Stimulated activated CD4-positive, alpha-beta T cell treated with anti-CD3 and anti-CD28 coated beads, Interleukin-4, amount 100 ng/mL, for 1 hour (primary cell): Measurements from ENCODE around the gene IL1RAPL2.

Experiments used
- DNase-seq: peaks from one replicate; pipeline ENCODE4 v3.0.0-alpha.2; 2020

The IL1RAPL2 gene

DNA sequence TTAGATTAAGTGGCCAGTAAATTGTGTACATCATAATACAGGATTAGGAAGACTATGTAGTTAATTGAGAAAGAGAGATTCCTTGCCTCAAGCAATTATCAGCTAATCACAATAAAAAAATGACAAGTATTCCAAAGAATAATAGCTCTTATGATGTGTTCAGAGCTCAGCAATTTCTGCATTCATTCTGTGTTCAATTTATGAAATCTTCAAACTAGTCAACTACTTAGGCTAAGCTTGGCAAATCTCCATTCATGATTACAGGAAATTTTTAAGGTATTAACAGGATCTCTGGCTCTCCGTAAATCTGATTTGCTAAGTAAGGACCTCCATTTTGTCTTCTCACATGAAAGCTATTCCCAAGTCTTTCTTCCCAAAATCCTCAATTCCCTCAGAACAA is 911.4 kb downstream of the IL1RAPL2 start:
- no peak for DNase-seq

DNA sequence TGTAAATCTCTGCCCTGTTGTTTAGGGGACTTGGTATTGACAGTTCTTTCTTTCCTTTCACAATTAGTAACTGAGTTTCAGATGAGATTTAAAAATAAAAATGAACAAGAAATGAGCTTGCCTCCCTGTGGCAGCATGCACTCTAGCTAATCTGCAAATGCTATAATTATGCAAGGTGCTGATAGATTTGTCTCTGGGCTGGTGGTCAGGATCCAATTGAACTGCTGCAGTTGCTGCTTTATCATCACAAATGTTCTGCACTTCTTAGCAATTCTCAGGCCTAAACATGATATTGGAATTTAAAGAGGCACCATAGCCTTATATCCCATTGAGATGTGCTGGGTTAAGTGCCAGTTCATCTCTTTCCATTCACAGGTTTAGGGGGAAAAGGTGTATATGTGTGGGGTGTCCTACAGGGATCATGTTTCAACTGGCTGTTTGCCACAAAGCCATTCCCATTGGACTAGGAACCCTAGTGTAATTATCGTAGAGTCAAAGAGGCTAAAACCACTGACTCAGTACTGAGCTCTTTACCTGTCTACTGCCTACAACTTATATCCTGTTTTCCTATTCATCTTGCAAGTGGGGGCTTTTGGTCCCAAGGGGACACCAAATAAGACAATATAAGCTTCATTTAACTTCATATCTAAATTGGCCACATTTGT is 914.8 kb downstream of the IL1RAPL2 start:
- DNase-seq, result no peak

DNA sequence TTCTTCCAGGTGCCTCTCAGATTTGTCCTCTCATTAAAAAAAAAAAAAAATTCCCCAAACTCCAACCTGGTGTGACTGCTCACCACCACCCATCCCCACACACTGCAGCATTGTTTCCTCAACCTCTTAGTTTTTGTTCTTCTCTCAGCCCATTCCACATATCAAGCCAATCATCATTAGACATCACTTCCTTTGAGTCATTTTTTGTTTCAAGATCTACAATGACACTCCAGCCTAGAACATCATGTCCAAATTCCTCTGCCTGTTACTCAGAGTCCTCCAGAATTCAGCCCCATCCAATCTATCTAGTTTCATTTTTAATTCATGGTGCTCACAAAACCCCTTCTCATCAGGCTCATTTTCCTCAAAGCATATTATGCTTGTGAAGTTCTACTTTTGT is 917.0 kb downstream of the IL1RAPL2 start:
- DNase-seq, result no peak

DNA sequence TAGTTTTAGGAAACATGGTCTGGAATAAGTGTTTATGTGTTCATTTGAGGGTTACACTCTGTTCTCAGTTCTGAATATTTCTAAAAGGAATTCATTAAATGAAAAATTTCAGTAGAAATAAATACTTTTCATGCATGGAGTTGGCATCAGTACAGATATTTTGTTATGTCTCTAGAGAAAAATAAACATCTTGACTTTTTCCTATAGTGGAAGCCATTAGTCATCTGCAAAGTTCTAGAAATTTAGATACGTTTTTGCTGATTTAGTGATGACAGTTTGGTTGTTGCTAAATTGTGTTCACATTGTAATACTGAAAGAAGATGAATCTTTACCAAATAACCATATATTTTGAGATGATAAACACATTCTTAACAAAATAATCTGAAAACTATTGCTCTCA is 922.7 kb downstream of the IL1RAPL2 start:
- DNase-seq, result no peak

DNA sequence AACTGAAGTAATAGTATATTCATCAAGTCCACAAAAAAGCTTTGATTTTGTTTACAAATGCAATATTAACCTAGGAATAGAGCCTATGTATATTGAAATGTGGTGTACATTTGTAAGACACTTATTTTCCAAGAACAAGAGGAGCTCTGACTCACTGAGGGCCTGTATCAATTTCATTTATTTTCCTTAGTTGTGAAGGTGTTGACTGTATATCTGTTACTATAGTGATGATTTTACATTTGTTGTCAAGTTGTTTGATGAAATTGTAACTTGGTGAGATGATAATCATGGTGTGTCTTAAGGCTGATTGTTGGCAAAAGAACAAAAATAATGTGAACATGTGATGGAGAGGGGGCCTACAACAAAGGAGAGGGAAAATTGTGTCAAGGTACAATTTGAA is 929.4 kb downstream of the IL1RAPL2 start:
- DNase-seq, result no peak

DNA sequence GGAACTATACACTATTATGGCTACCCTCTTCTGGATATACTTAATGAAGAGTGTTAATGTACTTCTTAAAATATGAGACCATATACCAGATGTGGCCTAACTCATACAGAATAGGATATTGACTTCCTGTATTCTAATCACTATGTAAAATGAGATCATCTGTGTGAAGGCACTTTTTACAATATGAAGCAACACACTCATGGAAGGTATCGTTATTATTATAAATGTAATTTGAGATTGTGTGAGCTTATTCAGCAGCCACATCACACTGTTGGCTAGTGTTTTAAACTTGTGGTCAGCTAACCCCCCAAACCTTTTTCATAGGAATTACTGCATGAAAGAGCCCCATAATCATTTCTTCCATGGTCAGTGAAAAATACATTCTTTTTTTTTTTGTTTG is 936.3 kb downstream of the IL1RAPL2 start:
- no peak for DNase-seq

DNA sequence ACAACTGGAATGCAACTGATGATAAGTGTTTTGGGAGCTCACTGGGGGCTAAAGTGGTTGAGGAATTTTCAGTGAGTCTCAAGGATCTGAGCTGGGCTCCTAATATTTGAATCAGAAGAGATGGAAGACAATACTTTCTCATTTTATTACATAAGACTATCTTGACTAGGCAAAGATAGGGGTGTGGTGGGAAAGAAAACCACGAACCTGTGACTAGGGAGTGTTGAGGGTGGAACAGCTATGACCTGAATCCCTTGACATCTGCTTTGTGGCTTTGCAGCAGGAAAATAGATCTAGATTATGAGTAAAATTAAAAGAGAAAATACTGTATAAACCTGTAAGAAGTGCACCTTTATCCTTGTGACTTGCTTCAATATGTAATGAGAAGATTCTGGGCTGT is 949.6 kb downstream of the IL1RAPL2 start:
- DNase-seq, result no peak

DNA sequence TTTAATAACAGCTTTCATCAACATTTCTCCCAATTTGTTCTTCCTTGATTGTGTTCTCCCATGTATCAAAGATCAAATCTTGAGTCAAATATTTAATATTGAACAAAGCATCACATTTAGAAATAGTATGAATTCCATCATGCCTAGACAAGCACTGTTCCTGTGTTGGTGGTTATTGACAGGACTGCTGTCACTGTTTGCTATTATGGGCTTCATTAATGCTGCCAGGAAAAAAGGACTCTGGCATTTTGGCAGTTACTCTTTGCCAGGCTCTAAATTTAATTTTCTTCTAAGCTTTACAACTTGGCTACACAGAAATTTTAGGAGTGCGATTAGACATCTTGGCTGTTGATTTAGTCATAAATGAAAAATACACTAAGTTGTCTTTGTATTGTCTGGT is 960.4 kb downstream of the IL1RAPL2 start:
- DNase-seq, result no peak

DNA sequence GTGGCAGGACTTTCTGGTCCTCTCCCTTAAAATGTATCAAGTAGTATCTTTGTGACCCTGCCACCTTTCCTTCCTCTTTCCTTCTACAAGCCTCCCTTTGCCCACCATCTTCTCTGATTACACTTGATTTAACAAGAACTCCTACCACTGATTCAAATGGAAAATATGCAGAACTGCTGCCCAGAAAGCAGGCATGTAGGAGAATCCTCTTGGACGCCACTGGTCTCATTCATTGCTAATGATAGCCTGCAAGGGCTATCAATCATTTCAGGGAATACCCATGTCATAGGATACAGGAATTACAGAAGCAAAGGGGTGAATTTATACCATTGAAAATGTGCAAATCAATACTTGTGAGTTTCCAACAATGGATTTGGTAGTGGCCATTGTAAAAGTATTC is 961.8 kb downstream of the IL1RAPL2 start:
- DNase-seq, result no peak

DNA sequence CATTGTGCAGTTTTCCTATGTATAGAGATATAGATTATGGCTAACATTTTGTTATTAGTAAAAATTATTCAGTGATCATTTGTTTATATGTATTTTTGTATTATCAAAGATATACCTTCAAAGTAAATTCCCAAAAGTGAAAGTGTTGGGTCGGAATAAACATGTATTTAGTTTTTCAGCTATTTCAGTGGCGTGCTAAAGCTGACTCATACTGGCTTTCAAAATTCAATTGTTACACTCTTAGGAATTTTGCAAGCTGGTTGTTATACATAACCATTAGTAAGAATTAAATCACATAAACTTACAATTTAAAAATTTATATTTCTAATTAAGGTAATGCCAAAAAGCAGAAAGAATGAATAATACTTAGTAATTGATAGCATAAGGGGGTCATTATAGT is 968.0 kb downstream of the IL1RAPL2 start:
- no peak for DNase-seq

DNA sequence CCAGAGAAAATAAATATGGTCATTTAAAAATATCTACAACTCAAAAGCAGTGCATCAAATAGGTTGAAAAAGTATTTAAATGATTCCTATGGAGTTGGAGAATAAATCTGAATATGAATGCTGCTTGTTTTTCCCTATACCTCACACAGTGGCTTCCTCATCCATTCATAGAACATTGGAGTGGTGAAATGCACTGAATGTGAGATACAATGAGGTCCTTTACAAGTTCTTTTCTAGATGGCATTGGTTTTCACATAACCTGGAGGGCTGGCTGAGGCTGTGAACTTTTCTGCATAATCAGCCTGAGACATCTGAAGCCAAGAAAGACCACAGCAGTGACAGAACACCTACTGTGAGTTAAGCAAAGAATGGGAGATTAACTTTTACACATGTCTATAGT is 977.3 kb downstream of the IL1RAPL2 start:
- DNase-seq, result no peak

DNA sequence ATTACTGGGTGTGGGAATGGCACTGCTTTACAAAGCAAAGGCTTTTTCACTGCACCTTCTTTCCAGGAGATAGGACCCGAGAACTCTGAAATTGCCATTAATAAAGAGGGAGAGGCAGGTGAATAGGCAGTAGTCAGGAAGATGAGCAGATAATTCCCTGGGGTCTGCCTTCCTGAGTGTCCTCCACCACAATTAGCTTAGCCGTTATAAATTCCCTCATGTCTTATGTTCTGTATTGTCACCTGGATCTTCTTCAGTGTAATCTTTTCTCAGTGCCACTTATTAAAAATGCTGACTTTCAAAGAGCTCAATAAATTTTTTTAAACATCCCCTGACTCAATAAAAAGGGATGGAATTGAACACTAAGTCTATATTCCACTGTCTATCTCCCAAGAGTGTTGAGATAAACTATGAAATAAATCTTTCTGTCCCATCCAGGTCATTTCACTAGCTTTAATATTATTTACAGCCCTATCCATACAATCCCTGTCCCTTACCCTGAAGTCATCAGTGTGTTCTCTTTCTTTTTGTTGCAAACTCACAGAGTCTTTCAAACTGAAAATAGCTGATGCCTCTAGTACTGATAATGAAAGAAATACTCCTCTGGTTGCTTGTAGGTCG is 984.2 kb downstream of the IL1RAPL2 start:
- DNase-seq, result no peak

DNA sequence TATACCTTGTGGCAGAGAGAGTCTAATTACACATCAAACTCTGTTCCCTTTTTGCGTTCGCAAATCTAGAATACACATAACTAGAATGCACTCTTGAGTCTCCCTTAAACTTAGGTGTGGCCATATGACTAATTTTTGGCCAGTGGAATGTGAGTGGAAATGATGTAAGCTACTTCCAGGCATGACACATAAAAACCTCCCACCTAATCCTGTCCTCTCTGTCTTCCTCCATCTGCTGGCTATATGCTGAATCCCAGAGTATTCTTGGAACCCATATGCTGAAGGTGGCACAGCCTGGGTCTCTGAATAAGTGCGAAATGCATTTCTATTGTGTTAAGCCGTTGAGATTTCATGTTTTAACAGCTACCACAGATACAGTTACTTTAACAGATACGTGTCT is 986.4 kb downstream of the IL1RAPL2 start:
- DNase-seq, result no peak

DNA sequence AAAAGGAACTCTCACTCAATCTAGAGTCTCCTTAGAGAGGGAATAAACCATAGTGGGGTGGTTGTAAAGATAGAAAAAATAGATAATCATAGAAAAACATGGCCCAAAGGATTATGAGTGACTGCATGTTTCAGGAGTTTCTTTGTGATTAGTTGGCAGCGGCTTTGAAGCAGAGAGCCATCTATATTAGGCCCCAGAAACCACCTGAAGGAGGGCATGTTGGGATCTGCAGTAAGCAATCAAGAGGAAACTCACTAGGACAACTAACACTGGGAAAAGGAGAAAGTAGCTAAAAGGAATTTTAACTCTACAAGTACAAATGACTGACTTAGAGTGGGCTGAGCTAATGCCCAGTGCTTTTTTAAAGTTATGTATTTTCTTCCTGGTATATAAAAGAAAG is 987.1 kb downstream of the IL1RAPL2 start:
- no peak for DNase-seq

DNA sequence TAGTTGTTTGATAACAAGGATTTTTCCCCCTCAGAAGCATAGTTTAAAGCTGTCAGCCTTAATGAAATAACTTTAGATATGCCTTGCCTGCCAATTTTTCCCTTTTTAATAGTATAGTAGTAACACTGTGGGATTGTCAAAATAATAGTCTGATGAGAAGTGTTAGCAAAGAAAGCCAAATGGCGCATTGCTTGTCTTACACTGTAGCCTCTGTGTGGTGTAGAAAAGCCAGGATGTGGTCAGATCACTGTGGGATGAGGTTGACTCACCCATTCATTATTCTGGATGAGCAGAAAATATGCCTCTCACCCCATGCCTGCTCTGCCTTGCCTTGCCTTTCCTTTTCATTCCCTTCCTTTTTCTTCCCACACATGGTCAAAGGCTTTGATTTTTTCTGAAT is 998.5 kb downstream of the IL1RAPL2 start:
- no peak for DNase-seq

DNA sequence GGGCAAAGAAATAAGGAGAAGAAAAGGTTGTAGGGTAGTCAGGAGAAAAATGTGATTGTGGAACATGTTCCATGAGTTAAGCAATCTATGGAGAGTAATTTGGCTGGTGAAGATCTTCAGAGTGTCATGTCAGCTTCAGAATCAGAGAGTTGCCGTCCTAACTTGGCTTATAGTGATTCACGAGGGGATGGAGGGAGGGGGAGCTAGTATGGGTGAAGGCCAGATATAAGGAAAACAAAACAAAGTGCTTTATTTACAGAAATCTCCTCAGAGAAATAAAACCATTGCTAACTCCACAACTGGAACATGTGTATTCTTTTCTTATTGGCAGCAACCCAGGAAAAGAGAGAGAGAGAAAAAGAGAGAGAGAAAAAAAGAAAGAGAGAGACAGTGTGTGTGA is 999.9 kb downstream of the IL1RAPL2 start:
- no peak for DNase-seq

DNA sequence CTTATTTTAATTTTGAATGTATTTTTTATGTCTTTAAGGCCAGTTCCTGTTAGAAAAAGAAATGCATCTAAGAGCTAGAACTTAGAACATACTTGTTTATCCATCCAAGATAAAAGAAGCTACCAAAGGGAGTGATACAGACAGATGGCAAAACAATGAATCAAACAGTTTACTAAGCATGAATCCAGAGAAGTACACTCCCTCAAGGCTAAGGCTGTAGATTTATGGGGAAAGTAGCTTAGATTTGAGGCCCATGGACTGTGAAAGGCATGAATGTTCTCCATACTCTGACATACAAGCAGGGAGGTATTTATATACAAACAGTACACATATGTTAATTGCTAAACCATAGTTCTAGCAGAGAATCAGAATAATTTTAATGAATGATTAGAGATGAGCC is 1001.1 kb downstream of the IL1RAPL2 start:
- DNase-seq, result no peak

DNA sequence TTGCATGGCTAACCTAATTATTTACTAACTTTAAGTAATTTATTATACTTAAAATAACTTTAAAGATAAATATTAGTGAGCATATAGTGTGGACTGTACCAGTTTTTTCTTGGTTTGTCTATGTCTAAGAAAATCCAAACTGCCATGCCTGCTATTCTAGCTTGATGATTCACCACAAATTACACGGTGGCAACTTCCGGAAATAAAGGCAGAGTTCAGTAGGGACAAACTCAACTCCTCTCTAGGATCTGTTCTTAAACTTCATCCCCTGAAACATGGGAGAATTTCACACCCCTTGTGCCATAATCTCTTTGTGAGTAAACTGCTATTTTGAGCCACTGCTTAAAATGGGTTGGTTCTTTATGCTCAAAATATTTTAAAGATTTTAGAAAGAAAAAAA is 1042.7 kb downstream of the IL1RAPL2 start:
- no peak for DNase-seq

DNA sequence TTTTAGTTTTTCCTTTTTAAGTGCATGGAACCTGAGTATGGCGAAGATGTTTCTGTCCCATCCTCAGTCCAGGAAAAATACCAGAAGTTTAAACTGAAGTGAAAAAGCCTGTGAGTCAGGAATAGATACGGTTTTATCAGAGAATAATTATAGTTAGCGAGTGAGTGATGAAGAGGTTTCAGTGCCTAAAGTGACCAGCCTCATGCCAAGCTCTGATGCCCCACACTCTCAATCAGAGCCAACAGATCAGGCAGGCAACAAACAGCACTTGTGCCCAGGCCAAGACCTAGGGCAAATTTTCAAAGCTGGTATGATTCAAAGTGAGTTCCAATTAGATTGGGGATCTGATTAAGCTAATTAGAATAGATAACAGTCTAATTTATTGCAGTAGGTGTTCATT is 1043.5 kb downstream of the IL1RAPL2 start:
- DNase-seq, result no peak

DNA sequence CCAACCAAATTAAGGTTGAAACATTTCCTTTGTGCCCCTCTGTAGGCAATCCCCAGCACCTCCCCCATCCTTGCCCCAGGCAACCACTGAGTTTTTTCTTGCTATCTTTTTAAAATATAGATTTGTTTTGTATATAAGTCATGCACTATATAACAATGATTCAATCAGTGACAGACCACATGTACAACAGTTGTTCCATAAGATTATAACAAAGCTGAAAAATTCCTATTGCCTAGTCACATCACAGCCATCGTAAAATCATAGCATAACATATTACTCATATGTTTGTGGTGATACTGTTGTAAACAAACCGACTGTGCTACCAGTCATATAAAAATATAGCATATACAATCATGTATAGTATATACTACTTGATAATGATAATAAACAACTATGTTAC is 1044.4 kb downstream of the IL1RAPL2 start:
- DNase-seq, result no peak

DNA sequence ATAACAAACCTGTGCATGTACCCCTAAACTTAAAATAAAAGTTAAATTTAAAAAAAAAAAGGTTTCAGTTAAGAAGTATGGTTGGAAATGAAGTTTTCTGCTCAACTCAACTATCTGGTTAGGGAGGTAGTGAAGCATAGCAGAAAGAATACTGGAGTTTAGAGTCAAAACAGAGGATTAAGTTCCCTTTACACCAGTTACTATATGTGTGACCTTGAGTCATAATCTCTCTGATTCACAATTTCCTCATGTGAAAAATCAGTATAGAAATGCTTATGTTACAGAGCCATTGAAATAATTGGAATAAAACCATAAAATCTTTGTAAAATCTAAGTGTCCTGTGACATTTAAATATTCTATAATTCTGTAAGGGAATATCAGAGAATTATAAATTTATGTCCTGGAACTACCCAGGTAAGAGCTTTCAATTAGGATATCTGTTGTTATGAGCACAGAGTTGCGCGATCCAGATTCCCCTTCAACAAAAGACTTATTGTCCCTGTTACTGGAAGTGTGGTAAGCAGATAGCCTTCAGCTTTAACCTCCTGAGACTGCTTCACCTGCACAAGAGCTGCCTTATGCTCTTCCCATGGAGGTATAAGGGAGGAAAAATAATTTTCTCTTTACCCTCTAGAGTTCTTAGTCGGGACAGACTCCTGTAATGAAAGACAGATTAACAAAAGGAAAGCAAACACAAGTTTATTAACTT is 1052.5 kb downstream of the IL1RAPL2 start:
- no peak for DNase-seq

DNA sequence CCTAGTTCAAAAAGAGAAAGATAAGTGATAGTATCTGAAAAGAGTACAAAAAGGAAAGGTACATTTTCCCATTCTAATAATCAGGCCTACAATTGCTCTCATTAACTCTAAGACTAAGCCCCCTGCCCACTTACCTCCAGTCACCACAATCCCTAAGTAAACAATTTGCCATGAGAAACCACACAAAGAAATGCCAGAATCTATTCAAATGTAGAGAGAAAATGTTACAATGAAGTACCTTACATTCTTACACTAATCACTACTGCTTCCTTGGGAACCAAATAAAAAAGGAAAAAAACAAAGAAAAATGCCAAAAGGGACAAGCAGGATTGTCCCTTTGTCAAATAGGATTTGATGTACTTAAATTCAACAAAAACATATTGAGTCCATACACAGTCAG is 1068.2 kb downstream of the IL1RAPL2 start:
- DNase-seq, result no peak

DNA sequence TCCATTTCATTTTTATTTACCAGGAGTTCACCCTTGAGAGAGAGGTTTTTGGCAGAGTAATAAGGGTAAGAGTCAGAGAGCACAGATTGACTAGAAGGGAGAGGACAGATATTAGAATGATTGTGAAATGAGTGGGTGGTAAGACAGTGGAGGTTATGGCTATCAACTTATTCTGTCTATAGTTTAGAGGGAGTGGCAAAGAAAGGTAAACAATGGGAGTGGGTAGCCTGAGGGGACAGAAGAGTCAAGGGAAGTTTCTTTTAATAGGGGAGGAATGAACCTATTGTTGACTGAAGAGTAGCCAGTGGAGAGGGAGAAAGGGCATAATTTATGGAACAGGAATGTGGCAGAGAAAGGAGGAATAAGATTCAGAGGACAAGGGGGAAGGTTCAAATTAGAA is 1069.8 kb downstream of the IL1RAPL2 start:
- DNase-seq, result no peak

DNA sequence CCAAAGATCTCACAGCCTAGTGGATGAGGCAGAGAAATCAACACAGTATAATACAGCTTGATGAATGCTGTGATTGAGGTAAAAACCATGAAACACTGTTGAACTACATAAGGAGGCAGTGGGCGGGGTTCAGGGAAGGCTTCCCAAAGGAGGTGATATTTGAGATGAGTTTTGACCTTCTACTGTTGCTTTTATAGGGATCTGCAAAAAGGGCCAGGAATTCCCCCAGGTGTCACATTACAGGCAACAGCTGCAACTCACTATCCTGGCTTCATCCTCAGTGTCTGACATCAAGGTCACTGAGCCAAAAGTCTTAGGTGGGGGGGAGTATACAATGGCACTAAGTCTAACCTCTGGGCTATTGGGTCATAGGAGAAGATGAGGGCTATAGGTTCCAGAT is 1070.7 kb downstream of the IL1RAPL2 start:
- DNase-seq, result no peak
